HG02642 (cell line): ENCODE measurements around the gene RPF1.
A peak's percentile ranks its signal among the peaks of the same experiment; 100 is the strongest.
"Not testable (repeated sequence)": the region's sequence is repeated elsewhere in the genome, so short reads cannot be mapped to it uniquely, and the experiment has no call there.

Experiments
- ATAC-seq: cut with Tn5 transposase; IDR thresholded peaks from one replicate; pipeline ENCODE4 v1.9.1; 2021; ENCODE audit warnings: mild to moderate bottlenecking; ENCODE audit not compliant: unreplicated experiment, poor library complexity

The RPF1 gene, protein sequence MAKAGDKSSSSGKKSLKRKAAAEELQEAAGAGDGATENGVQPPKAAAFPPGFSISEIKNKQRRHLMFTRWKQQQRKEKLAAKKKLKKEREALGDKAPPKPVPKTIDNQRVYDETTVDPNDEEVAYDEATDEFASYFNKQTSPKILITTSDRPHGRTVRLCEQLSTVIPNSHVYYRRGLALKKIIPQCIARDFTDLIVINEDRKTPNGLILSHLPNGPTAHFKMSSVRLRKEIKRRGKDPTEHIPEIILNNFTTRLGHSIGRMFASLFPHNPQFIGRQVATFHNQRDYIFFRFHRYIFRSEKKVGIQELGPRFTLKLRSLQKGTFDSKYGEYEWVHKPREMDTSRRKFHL

DNA sequence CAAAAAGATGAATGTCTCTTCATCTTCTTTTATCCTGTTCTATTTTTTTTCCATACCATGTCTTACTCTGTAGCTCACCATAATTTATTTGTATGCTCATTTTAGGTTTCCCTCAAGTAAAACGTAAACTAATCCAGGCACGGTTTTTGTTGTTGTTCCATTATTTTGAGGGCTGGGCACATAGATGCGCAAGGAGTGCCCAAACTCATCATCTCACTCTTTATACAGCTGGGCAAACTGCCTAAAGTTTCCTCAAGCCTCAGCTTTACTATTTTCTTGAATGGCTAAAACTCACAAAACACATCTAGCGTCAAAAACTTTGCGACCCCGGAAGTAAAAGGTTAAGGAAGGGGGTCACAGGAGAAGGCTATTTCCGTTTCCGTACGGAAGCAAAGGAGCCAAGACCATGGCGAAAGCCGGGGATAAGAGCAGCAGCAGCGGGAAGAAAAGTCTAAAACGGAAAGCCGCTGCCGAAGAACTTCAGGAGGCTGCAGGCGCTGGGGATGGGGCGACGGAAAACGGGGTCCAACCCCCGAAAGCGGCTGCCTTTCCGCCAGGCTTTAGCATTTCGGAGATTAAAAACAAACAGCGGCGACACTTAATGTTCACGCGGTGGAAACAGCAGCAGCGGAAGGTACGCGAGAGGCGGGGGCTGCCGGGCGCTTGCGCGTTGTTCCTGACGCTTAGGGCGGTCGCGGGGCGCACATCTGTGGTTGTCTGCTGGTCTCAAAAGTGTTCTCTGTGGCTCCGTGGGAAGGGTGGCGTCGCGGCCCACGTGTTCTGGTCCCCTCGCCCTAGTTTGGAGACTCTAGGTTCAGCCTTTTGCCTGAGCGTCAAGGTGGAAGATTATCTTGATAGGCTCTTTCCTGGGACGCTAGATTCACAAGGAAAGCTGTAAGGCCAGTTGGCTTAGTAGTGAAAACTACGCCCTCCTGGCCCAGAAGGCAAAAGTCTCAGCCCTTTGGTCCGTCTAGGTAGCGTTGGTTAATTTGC, at the start of gene RPF1:
TSS of gene RPF1 (plus strand) at position 391 of the 993 bp plus-strand sequence. CDS start at position 407, 16 bp downstream.
- ATAC-seq, result peak; percentile 99

DNA sequence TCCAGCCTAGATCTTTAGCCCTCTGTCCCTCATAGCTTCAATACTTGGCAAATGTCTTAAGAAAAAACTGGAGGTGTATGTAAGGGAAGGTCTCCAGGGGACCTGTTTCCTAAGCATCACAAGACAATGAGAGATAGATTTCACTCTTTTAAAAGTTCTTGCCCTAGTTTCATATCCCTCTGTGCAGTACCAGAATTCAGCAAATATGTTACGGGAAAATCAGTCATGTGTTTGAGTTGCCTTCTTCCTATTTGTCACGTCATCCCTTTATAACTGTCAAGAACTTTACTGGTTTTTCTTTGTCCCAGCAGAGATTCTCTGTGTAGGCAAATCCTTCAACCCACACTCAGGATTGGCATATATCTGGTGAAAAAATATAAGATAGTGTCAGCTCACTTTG, 48.5 kb upstream of the RPF1 start:
- ATAC-seq, result no peak

DNA sequence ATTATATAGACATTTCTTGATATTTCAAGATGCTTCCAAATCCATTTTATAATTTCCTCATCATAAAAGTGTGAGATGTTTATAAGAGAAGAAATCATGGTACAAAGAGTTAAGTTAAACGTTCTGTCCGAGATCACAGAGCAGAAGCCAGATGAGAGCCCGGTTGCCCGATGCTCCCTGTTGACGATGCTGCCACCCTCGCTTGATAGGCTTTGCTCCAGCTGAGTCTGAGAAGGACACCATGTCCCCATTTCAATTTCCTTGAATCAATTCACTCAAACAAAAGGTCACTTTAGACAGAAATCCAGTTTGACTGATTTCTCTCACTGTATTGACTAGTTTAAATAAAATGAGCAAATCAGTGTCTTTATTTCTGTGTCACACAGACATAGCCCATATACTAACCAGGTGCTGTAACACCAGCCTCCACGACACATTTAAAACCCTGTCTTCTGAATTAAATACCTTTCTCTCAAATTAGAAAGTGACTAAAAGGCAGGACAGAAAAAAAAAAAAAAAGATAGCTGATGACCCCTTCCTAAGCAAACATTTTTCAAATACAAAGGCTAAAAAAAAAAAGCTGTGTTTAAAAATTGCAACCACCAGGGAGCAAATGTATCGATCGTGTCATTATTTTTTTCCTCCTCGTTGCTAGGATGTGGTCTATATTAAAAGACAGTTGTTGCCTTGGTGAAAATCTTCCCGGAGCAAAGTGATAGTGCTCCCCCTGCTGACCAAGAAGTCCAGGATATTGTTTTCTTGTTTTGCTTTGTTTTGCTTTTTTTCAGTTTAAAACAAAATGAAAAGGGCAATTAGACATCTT, 45.6 kb upstream of the RPF1 start:
- ATAC-seq, result peak; percentile 43

DNA sequence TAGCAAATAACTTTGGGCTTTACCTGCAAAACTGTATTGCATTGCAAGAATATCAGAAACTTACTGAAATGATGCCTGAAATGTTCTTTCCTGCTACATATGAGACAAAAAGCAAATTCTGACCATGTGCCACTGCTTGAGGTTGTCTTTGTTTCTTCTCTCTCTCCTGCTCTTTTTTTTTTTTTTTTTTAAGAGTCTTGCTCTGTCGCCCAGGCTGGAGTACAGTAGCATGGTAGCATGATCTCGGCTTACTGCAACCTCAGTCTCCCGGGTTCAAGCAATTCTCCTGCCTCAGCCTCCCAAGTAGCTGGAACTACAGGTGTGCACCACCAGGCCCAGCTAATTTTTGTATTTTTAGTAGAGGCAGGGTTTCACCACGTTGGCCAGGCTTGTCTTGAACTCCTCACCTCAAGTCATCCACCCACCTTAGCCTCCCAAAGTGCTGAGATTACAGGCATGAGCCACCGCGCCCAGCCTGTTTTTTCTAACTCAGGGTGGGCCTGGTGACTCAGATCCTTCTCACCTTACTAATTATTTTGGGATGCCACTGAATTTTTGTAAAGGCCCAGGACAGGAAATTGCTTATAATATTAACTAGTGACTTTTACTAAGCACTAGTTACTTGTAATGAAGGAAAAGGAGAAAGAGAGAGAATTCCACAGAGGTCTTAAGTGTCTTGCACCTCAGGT, 44.8 kb upstream of the RPF1 start:
- ATAC-seq, result no peak

DNA sequence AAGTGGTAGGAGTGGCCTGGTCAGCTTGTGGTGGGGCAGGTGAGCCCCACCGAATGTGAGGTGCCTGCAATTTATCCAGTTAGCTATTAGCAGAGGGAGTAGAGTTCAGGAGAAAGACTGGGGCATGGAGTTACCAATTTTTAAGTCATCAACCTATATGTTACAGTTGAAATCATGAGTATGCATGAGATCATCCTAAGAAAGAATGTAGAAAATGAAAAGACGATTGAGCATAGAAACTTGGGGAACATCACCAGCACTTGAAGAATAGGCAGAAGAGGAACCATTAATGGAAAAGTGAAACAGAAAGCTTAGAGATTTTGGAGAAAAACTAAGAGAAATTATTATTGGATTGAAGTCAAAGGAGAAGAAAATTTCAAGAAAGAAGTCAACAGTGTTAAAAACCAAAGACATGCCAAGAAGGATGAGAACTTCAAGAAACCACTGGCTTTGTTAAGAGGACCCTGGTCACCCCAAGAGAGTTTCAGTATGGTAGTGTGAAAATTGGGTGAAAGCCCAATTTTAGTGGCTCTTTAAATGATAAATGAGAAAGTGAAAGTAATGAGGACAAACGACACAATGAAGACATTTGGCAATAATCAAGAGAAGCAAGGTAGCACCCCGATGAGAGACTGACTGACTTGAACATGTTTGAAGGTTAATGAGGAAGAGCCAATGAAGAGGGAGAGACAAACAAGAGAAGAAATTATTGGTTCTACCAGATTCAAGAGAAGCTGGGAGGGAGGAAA, 44.1 kb upstream of the RPF1 start:
- peak; percentile 49 for ATAC-seq

DNA sequence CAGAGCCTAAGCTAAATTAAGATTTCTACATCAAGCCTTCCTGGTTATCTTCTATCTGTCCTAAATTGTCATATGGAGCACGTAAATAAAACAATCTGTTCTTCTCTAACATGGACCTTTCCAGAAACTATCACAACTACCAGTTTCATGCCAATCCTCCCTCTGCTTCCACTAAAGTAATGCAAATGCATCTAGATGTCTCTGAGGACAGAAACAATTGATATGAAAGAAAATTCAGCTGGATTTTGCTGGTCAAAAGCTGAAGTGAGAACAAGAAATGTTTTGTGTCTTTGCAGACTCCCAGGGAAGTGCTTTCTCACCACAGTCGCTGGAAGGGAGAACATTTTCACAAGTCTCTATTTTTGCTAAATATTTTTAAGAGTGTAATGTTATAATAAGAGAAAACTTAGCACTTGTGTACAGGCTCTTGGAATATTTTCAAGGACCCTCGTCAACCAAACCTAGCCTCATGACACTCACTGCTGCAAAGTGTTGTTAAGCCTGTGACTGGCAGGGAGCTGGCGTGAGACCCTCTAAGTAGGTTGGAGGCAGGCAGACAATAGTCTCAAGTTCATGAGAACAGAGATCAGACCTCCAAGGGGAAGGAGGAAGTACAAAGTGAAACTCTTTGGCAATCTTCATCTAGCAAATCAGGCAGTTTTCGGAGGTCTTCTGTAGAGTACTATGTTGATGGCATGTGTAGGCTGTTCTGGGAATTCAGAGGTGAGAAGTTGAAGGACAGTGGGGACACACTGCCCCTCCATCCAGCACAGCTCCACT, 42.0 kb upstream of the RPF1 start:
- peak; percentile 57 for ATAC-seq

DNA sequence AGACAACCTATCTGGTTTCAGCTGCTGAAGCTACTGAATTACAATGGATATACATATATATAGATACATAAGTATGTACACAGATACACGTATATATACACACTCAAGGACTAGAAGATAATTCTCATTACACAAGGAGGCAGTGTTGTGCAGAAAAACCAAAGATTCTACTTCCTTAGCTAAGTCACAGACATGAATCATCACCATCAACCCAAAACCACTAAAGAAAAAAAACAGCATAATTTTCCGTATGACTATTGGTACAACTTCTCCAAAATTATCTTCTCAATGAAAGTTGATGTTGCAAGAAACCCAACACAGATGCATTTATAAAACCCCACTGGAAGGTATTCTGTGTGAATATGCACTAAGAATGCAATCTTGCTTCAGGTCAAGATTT, 36.8 kb upstream of the RPF1 start:
- peak; percentile 97 for ATAC-seq

DNA sequence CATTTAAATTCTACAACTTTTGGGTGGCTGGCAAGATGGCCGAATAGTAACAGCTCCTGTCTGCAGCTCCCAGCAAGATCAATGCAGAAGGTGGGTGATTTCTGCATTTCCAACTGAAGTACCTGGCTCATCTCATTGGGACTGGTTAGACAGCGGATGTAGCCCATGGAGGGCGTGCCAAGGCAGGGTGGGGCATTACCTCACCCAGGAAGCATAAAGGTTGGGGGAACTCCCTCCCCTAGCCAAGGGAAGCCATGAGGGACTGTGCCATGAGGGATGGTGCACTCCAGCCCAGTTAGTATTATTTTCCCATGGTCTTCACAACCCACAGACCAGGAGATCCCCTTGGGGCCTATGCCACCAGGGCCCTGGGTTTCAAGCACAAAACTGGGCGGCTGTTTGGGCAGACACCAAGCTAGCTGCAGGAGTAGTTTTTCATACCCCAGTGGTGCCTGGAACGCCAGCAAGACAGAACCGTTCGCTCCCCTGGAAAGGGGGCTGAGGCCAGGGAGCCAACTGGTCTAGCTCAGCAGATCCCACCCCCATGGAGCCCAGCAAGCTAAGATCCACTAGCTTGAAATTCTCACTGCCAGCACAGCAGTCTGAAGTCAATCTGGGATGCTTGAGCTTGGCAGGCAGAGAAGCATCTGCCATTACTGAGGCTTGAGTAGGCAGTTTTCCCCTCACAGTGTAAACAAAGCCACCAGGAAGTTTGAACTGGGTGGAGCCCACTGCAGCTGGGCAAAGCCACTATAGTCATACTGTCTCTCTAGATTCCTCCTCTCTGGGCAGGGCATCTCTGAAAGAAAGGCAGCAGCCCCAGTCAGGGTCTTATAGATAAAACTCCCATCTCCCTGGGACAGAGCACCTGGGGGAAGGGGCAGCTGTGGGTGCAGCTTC, 36.1 kb upstream of the RPF1 start:
- not testable (repeated sequence) for ATAC-seq

DNA sequence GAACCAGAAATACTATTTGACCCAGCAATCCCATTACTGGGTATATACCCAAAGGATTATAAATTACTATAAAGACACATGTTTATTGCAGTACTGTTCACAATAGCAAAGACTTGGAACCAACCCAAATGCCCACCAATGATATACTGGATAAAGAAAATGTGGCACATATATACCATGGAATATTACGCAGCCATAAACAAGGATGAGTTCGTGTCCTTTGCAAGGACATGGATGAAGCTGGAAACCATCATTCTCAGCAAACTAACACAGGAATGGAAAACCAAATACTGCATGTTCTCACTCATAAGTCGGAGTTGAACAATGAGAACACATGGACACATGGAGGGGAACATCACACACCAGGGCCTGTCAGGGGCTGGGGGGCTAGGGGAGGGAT, 30.4 kb upstream of the RPF1 start:
- not testable (repeated sequence) for ATAC-seq

DNA sequence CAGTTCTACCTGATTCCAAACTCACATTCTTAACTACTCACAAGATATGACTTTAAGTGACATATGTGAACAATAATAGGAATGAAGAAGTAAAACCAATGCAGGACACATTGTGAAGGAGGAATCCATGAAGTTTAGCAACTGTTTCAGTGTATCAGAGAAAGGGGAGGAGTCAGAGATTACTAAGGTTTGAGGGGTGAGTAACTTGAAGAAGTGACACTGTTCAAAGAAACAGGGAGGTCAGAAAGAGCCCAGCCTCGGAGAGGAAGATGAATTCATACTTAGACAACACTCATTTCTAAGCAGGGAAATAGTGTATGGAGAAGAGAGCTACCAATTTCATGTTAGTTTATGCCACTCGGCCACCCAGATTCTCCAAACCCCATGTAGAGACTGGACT, 28.2 kb upstream of the RPF1 start:
- ATAC-seq, result no peak

DNA sequence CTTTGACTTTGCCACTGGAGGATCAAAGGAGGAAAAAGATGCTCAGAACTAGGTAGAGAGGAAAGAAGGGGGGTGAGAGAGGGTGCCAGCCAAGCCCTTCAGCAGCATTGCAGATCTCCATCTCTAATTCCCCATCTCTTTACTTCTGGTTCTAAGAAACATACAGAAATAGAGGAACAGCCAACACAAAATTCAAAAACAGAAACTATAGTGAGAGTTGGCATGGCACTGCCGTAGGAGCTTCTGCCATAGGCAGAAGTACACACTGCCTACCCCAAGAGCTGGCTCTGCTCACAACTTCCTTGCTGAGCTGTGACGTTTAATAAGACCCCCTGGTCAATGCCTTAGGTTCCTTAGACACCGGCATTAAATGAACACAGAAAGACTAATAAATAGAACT, 26.6 kb upstream of the RPF1 start:
- ATAC-seq, result no peak

DNA sequence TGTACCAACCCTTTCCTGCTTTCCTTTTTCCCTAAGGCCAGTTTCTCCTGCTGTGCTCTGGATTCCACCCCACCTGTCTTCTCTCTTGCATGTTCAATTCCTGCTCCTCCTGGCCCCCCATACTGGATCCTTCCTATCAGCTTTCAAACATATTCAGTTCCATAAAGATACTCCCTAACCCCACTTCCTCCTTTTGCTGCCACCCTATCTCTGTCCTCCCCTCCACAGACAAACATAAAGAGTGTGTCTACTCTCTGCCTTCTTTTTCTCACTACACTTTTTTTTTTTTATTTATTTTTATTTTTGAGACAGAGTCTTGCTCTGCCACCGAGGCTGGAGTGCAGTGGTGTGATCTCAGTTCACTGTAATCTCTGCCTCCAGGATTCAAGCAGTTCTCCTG, 16.9 kb upstream of the RPF1 start:
- no peak for ATAC-seq

DNA sequence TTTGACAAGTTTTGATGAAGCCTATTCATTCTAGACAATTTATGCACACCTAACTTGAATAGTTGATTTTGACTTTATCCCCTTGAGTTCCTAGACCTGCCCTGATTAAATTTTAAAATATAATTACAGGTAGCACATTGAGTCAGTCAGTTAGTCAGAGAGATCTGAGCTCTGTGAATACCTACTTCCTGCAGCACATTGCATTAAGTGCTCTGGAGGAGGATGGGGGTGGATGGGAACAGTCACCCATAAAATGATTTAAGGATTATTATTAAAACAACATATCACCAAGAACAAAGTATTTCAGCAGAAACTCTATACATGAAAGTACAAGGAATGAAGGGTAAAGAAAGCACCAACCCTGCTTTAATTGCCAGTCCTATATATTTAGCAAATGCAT, 11.8 kb upstream of the RPF1 start:
- ATAC-seq, result no peak

DNA sequence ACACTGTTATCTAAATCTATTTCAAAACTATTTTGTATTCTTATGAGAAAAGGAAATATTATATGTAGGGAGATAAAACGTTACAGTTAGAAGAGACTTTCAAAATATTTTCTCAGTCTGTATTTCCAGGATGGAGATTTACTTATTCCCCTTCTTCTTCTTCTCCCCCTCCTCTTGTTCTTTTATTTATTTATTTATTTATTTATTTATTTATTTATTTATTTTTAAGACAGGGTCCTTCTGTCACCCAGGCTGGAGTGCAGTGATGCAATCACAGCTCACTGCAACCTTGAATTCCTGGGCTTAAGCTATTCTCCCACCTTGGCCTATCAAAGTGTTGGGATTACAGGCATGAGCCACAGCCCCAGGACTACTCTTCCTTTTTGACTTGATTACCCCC, 2.8 kb upstream of the RPF1 start:
- ATAC-seq, result no peak

DNA sequence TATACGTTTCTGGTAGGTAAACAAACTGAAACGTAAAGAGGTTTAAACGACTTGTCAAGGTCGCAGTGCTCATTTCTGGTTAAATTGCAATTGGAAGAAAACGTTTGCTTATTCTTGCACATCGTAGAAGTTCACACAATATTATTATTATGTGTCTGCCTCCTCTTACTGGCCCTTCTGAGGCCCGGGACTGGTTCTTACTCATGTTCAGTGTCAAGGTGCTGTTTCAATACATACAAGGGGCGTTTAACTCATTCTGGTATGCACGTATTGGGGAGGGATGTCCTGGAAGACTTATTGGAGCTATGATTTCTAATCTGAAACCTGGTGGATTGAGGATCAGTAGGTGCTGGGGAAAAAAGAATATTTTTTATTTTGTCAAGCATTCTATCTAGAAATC, 932 bp downstream of the RPF1 start:
- ATAC-seq, result no peak

DNA sequence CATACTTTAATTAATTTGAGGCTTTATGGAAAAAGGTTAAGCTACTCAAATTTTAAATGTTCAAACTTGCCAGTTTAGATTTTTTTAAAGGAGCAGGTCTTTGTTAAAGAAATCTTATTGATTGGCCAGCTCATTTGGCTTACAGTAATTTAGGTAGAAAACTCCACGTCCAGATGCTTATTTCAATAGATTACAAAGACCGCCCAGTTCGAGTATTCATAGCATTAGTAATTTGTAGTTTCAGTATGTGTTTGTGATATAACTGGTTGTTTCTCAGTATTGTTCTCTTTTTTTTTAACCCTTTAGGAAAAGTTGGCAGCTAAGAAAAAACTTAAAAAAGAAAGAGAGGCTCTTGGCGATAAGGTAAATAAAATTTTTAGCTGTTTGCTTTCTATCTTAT, 1.6 kb downstream of the RPF1 start:
- ATAC-seq, result peak; percentile 28

DNA sequence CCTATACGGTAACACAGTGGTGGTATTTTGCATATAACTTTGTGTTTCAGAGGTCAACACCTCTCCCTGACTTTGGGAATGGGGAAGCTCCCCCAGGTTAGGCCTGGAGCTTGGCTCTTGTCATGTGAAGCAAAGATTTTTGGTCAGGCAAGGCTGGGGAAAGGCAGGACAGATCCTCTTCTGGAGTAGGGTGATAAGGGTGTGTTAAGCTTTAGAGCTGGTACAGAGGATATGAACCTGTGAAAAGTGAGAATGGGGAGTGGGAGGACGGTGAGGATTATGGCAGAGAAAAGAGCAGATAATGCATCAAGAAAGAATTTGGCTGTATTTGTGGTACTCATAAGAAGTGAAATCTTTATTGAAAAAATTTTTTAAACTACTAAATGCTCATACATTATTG, 2.3 kb downstream of the RPF1 start:
- no peak for ATAC-seq

DNA sequence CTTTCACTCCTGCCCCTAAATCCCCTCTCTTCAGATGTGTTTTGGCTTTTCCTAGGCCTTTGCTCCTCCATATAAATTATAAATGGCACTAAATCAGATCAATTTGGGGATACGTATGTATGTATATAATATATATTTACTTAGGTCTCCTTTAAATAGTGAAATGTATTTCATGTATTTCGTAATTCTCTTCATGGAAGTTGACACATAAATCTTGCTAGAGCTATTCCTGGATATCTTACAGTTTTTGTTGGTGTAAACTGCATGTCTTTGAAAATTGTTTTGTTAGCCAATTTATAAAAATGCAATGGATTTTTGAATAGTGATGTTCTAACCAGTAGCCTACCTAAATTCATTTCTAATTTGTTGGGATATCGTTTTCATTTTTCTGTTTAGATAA, 9.0 kb downstream of the RPF1 start:
- no peak for ATAC-seq
